NT2/D1 (cell line): ENCODE data around the gene FOXD4.
"Not testable (repeated sequence)": the region's sequence is repeated elsewhere in the genome, so short reads cannot be mapped to it uniquely, and the experiment has no call there.

Source experiments
- DNase-seq: peaks from one replicate; pipeline ENCODE4 v3.0.0-alpha.2; 2011; ENCODE audit warnings: low read depth, low spot score
- H3K27me3 ChIP-seq: 2 replicates; pipeline ENCODE4 v1.6.0; 2011; ENCODE audit warnings: mild to moderate bottlenecking; ENCODE audit not compliant: insufficient read length, insufficient read depth
- H3K36me3 ChIP-seq: 2 replicates; pipeline ENCODE4 v1.6.1; 2011; ENCODE audit warnings: mild to moderate bottlenecking, low read length, mixed read lengths; ENCODE audit not compliant: insufficient read depth, insufficient read length
- H3K4me1 ChIP-seq: 2 replicates; pipeline ENCODE4 v1.5.1; 2011; ENCODE audit not compliant: insufficient read depth, insufficient read length
- H3K4me3 ChIP-seq: 2 replicates; pipeline ENCODE4 v1.5.1; 2011; ENCODE audit warnings: low read depth; ENCODE audit not compliant: insufficient read length
- H3K9ac ChIP-seq: 2 replicates; pipeline ENCODE4 v1.6.0; 2011; ENCODE audit warnings: low read depth; ENCODE audit not compliant: insufficient read length
- H3K9me3 ChIP-seq: 2 replicates; pipeline ENCODE4 v1.5.1; 2011; ENCODE audit warnings: mild to moderate bottlenecking, low read length; ENCODE audit not compliant: insufficient read depth

FOXD4 gene

DNA sequence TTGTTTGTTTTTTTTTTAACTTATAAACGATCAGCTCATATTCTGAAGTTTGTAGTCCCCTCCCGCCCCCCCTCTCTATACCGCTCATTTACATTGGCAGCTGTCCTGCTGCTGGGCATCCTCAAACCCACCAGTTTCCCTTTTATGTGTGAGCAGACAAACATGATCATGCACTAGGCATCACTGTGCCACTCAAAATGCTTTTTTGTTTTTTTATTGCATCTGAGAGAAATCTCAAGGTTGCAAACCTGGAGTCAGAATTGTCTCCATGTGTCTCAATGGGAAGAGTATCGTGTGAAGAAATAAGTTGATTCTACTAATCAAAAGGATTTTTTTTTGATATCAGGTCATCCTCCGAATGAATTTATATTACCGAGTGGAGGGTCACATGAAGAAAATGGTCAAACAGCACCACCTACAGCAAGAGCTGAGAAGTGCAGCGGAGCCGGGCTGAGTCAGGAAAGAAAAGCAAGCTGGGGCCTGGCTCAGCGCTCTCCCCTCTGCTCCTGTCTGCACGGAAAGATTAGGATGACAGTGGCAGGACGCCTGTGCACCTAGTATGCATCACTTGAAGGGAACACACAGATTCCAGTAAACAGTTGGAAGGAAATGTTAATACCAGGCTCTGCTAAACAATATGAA, 29.7 kb downstream of the FOXD4 start:
- not testable (repeated sequence) for H3K4me3 ChIP-seq, H3K27me3 ChIP-seq, H3K9ac ChIP-seq, DNase-seq, H3K36me3 ChIP-seq, H3K9me3 ChIP-seq, H3K4me1 ChIP-seq

DNA sequence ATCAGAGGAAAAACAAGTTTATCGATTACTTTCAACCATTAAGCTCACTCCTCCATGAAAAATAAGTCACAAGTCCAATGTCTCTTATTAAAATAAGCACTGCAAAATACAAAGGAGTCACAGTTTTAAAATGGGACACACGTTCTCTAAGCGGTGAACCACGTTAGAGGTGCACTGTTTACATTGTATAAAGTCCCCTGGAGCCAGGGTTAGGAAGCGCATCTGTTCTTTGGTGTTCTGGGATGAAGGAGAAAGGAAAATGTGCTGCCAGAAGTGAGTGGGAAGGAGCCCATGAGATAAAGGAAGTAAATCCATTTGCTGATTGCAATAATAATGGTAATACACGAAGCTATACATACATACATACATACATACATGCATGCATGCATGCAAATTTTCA, 30.4 kb downstream of the FOXD4 start:
- not testable (repeated sequence) for H3K27me3 ChIP-seq, DNase-seq, H3K9me3 ChIP-seq, H3K4me3 ChIP-seq, H3K9ac ChIP-seq, H3K36me3 ChIP-seq, H3K4me1 ChIP-seq

DNA sequence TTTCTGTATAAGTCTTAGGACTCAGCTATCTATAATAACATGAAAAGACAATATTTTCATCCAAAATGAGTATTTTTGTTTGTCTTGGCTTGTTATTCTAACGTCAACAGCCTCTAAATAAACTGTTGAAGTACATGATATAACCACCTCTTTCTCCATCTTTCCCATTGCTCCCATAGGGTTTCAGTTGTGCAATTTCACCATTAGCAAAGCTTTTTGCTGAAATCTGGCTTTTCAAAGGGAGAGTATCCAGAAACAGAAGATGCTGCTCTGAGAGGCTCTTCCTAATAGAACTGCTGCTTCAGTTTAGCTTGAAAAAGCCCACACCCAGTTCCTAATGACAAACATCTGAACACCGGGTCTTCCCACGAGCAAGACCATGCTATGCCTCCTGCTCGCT, 31.1 kb downstream of the FOXD4 start:
- H3K4me1 ChIP-seq, DNase-seq, H3K27me3 ChIP-seq, H3K4me3 ChIP-seq, H3K9ac ChIP-seq, H3K9me3 ChIP-seq, H3K36me3 ChIP-seq: not testable (repeated sequence)

DNA sequence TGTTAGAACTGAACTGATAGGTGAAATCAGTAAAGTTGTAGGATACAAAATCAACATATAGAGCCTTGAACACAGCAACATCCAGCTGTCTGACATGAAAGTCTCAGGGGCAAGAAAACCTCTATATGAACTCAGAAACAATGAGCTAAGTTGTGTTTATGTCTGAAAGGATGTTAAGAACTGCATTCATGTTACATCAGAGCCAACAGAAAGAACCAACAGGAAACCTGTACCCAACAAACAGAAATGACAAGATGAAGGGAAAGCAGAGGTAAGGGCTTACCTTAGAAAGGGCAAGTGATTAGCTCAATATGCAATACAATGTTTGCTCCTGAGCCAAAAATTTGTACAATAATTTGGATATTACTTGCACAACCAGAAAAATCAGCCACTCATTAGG, 31.5 kb downstream of the FOXD4 start:
- not testable (repeated sequence) for H3K9ac ChIP-seq, H3K9me3 ChIP-seq, H3K4me1 ChIP-seq, H3K4me3 ChIP-seq, H3K27me3 ChIP-seq, DNase-seq, H3K36me3 ChIP-seq

DNA sequence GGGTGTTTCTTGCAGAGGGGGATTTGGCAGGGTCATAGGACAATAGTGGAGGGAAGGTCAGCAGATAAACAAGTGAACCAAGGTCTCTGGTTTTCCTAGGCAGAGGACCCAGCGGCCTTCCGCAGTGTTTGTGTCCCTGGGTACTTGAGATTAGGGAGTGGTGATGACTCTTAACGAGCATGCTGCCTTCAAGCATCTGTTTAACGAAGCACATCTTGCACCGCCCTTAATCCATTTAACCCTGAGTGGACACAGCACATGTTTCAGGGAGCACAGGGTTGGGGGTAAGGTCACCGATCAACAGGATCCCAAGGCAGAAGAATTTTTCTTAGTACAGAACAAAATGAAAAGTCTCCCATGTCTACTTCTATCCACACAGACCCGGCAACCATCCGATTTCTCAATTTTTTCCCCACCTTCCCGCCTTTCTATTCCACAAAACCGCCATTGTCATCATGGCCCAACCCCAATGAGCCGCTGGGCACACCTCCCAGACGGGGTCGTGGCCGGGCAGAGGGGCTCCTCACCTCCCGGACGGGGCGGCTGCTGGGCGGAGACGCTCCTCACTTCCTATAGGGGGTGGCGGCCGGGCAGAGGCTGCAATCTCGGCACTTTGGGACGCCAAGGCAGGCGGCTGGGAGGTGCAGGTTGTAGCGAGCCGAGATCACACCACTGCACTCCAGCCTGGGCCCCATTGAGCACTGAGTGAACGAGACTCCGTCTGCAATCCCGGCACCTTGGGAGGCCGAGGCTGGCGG, 35.1 kb downstream of the FOXD4 start:
- H3K27me3 ChIP-seq, H3K4me3 ChIP-seq, DNase-seq, H3K36me3 ChIP-seq, H3K4me1 ChIP-seq, H3K9ac ChIP-seq, H3K9me3 ChIP-seq: not testable (repeated sequence)

DNA sequence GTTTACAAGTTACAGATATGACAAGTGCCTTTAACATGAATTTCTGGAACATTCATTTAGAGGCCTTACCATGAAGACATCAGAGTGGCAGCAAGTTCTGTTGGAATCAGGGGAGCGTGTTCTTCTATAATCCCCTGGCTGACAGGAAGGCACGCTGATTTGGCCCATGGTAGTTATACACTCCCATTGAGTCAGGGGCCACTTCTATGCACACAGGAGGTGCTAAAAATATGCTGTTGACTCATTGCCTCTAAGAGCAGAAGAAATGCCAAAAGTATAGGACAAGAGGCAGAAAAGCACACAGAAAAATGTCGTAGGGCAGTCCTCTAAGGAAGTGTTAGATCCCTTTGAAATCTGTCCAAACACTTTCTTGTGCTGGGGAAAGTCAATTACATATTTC, 39.9 kb downstream of the FOXD4 start:
- H3K36me3 ChIP-seq, H3K9ac ChIP-seq, DNase-seq, H3K9me3 ChIP-seq, H3K4me1 ChIP-seq, H3K4me3 ChIP-seq: not testable (repeated sequence)
- peaks cover 19% of the 10 kb centered on the region for H3K27me3 ChIP-seq

DNA sequence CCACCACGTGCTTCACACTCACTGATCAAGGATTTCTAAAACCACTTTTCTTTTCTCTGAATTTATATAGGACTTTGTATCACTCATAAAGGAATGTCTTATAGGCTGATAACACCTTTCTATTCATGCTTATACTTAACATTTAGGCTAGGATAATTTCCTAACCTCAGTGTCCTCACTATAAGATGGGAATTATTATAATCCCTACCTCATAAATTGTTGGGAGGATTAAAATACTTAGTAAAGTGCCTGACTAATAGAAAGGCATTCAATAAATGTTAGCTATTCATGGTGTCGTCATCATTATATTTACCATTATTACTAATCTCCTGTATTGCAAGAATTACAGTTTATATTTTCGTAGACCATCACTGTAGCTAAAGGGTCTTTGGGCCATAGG, 41.8 kb downstream of the FOXD4 start:
- H3K9me3 ChIP-seq, H3K4me1 ChIP-seq, H3K36me3 ChIP-seq, H3K4me3 ChIP-seq, H3K9ac ChIP-seq, DNase-seq: not testable (repeated sequence)
- H3K27me3 ChIP-seq: peaks cover 32% of the 10 kb centered on the region

DNA sequence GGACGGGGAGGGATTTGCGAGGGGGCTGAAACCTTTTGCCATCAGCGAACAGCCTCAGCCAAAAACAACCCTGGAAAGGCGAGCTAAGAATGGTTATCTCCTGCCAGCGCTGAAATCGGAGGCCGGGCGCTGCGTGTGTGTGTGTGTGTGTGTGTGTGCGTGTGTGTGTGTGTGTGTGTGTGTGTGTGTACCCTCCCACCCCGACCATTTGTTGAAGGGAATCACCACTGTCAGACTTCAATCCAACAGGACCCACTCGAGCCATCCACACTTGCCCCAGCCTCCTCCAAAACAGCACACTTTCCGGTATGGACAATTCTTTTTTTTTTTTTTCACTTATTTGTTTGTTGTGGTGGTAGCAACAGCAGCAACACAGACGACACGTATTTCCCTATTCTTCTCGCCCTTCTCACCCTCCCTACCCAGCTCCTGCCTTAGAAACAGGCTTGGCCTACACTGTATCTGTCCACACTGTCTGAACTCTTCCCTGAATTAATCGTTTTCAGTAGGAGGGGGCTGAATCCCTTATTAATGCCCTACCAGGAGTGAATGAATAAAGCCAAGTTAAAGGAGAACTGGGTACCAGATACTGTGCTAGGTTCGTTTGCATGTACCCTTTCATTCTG, 44.2 kb downstream of the FOXD4 start:
- Histone ChIP-seq H3K27me3 (peaks cover 32% of the 10 kb centered on the region), H3K4me3 (peak overlapping the region; percentile 37)
- not testable (repeated sequence) for DNase-seq, H3K4me1 ChIP-seq, H3K36me3 ChIP-seq, H3K9me3 ChIP-seq, H3K9ac ChIP-seq

DNA sequence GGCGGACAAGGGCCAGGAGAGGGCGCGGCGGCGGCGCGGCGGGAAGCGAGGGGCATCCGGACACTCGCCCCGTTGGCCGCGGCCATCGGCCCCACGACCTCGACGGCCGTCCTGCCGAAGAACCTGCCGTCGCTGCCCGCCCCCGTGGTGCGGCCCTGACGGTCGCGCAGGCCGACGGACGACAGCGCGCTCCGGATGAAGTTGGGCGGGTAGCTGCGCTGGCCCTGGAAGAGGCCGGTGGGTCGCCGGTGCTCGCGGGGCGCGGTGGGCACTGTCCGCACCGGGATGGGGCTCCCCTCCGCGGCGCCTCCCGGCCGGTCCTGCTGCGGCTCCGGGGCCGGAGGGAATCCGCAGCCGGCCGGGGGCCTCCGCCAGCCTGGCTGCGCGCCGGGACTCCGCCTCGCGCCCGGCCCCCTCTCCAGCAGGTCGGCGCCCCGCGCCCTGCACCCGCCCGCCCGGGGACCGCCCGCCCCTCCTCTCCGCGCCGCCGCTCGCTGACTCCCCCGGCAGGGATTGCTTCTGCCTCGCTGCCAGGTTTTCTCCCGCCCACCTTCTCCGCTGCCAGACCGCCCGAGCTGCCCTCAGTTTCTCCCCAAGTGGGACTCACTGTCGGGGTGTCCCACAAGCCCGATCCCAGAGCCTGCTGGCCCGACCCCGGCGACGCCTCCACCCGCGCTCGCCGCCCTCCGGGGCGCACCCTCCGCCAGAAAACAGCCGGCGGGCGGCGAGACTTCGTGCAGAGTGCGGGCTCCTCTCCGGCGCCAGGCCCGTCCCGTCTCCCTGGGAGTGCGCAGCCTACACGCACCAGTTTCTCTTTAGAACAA, 44.9 kb downstream of the FOXD4 start:
- DNase-seq, H3K4me1 ChIP-seq, H3K9me3 ChIP-seq, H3K36me3 ChIP-seq: not testable (repeated sequence)
- peak overlapping the region; percentile 79 for H3K9ac ChIP-seq
- H3K27me3 ChIP-seq: peaks cover 32% of the 10 kb centered on the region
- H3K4me3 ChIP-seq: peak overlapping the region; percentile 37
